Subcutaneous abdominal adipose tissue (tissue), 5 donors: ENCODE results near the gene RXFP2.

Source experiments
- H3K27ac ChIP-seq: one replicate; pipeline ENCODE4 v1.7.0; 2013; ENCODE audit warnings: low read depth, mild to moderate bottlenecking, inconsistent platforms, low read length, moderate library complexity
- H3K27me3 ChIP-seq, 5 donors: one replicate each; pipeline ENCODE4 v1.7.0; 2013; ENCODE audit warnings: low read length in 5 of 5, inconsistent platforms in 1 of 5; ENCODE audit not compliant: control insufficient read depth in 5 of 5, insufficient read depth in 4 of 5
- H3K36me3 ChIP-seq, 5 donors: one replicate each; pipeline ENCODE4 v1.7.0; 2013; ENCODE audit warnings: low read length in 5 of 5; ENCODE audit not compliant: control insufficient read depth in 5 of 5, insufficient read depth in 5 of 5
- H3K4me1 ChIP-seq, 5 donors: one replicate each; pipeline ENCODE4 v1.7.0; 2013; ENCODE audit warnings: low read length in 5 of 5, mild to moderate bottlenecking in 3 of 5, moderate library complexity in 1 of 5; ENCODE audit not compliant: control insufficient read depth in 5 of 5, insufficient read depth in 5 of 5
- H3K4me3 ChIP-seq, 5 donors: one replicate each; pipeline ENCODE4 v1.7.0; 2013; ENCODE audit warnings: low read length in 5 of 5, low read depth in 1 of 5
- H3K9ac ChIP-seq, 5 donors: one replicate each; pipeline ENCODE4 v1.7.0; 2013; ENCODE audit warnings: low read length in 5 of 5, mild to moderate bottlenecking in 4 of 5, moderate library complexity in 3 of 5
- H3K9me3 ChIP-seq, 5 donors: one replicate each; pipeline ENCODE4 v1.7.0; 2013; ENCODE audit warnings: low read length in 5 of 5; ENCODE audit not compliant: control insufficient read depth in 5 of 5
- donor health status: healthy.
- donor health status: healthy.
- donor health status: healthy.
- donor health status: healthy.
- donor health status: healthy.

The RXFP2 gene

DNA sequence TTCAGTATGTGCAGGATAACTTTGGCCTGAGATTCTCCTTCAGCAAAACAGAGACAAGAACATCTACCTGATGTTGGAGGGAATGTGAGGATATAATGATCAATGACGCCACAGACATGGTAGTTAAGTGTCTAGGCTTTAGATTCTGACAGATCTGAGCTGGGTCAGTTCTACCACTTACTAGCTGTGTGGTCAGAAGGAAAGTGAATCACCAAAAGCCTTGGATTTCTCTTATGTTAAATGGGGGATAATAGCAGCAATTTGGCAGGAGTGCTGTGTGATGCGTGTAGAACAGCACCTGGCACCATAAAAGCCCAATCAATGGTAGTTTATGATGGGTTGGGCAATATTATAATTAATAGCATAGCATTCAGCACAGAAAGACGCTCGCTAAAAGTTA lies 41.7 kb downstream of the RXFP2 start:
- Histone ChIP-seq H3K4me1 (peaks cover 0 to 3% (median 0%) of the 10 kb centered on the region in 5 donors), H3K4me3 (no peak overlapping the region), H3K9ac (no peak overlapping the region), H3K27ac (no peak overlapping the region), H3K27me3 (peaks cover 0 to 3% (median 0%) of the 10 kb centered on the region in 5 donors), H3K36me3 (no peaks in the 10 kb centered on the region), H3K9me3 (no peaks in the 10 kb centered on the region)

GRCh38 chr13:31786011-31786410 lies 46.7 kb downstream of the RXFP2 start:
- Histone ChIP-seq H3K36me3 (no peaks in the 10 kb centered on the region), H3K4me1 (no peaks in the 10 kb centered on the region), H3K9ac (no peak overlapping the region), H3K27ac (no peak overlapping the region), H3K9me3 (no peaks in the 10 kb centered on the region), H3K27me3 (peaks cover 0 to under 1% (median 0%) of the 10 kb centered on the region in 5 donors), H3K4me3 (no peak overlapping the region)

GRCh38 chr13:31790992-31791391 lies 51.7 kb downstream of the RXFP2 start:
- no peak overlapping the region for H3K27ac ChIP-seq
- no peaks in the 10 kb centered on the region for H3K9me3 ChIP-seq
- H3K36me3 ChIP-seq = no peaks in the 10 kb centered on the region
- H3K4me3 ChIP-seq = no peak overlapping the region
- no peaks in the 10 kb centered on the region for H3K4me1 ChIP-seq
- H3K9ac ChIP-seq = no peak overlapping the region
- no peaks in the 10 kb centered on the region for H3K27me3 ChIP-seq

GRCh38 chr13:31793246-31793645 lies 53.9 kb downstream of the RXFP2 start:
- Histone ChIP-seq H3K27me3 (no peaks in the 10 kb centered on the region), H3K9me3 (no peaks in the 10 kb centered on the region), H3K4me1 (no peaks in the 10 kb centered on the region), H3K36me3 (no peaks in the 10 kb centered on the region), H3K9ac (no peak overlapping the region), H3K27ac (no peak overlapping the region), H3K4me3 (no peak overlapping the region)

- no peaks in the 10 kb centered on the region for H3K9me3 ChIP-seq
- no peaks in the 10 kb centered on the region for H3K4me1 ChIP-seq
- no peaks in the 10 kb centered on the region for H3K36me3 ChIP-seq
- H3K9ac ChIP-seq = no peak overlapping the region
- no peak overlapping the region for H3K27ac ChIP-seq
- no peak overlapping the region for H3K4me3 ChIP-seq
- H3K27me3 ChIP-seq = no peaks in the 10 kb centered on the region
Observed at GRCh38 chr13:31794452-31794851, 55.1 kb downstream of the RXFP2 start.

GRCh38 chr13:31797154-31797775 lies 57.9 kb downstream of the RXFP2 start:
- Histone ChIP-seq H3K36me3 (no peaks in the 10 kb centered on the region), H3K4me3 (no peak overlapping the region), H3K27ac (no peak overlapping the region), H3K9ac (no peak overlapping the region), H3K4me1 (no peaks in the 10 kb centered on the region), H3K27me3 (no peaks in the 10 kb centered on the region), H3K9me3 (no peaks in the 10 kb centered on the region)

DNA sequence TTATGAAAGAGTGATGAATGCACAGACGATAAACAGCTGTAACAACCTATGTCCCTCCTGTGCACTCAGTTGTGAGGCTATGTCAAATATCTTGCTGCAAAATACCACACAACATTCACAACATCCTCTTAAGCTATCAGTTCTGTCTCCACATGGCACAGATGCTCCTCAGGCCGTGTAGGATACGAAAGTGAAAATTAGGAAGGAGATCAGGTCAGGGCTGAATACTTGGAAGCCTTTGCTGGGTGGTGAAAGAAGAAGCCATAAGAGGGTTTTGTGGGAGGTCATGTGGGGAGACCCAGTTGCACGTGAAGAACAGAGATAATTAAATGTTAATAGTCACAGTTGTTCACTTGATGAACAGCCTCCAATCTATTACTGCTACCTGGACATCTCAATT lies 58.9 kb downstream of the RXFP2 start:
- Histone ChIP-seq H3K27me3 (no peaks in the 10 kb centered on the region), H3K27ac (no peak overlapping the region), H3K9me3 (no peaks in the 10 kb centered on the region), H3K36me3 (no peaks in the 10 kb centered on the region), H3K4me1 (no peaks in the 10 kb centered on the region), H3K9ac (no peak overlapping the region), H3K4me3 (no peak overlapping the region)

DNA sequence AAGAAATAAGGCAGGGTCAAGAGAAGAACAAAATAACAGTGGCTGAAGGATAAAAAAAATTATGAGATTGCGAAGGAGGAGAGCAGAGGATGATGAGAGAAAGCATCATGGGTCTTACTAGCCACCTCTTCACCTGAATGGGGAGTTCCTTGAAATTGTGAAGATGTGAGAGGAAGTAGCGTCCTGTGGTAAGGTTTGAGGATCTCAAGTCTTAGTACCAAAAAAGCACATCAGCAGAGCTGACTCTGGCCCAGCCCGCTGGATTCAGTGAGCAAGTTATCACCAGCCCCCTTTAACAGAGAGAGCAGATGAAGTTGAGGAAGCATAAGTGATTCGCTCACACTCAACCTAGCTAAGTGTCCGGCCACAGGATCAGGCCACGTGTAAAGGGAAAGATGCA lies 61.8 kb downstream of the RXFP2 start:
- no peak overlapping the region for H3K9ac ChIP-seq
- no peak overlapping the region for H3K4me3 ChIP-seq
- no peaks in the 10 kb centered on the region for H3K9me3 ChIP-seq
- no peak overlapping the region for H3K27ac ChIP-seq
- no peaks in the 10 kb centered on the region for H3K4me1 ChIP-seq
- no peaks in the 10 kb centered on the region for H3K27me3 ChIP-seq
- H3K36me3 ChIP-seq = no peaks in the 10 kb centered on the region

GRCh38 chr13:31803311-31803710 lies 64.0 kb downstream of the RXFP2 start:
- Histone ChIP-seq H3K27me3 (no peaks in the 10 kb centered on the region), H3K4me1 (no peaks in the 10 kb centered on the region), H3K36me3 (no peaks in the 10 kb centered on the region), H3K4me3 (no peak overlapping the region), H3K27ac (no peak overlapping the region), H3K9ac (no peak overlapping the region), H3K9me3 (no peaks in the 10 kb centered on the region)

- H3K9ac ChIP-seq = no peak overlapping the region
Observed at GRCh38 chr13:31805841-31806240, 66.5 kb downstream of the RXFP2 start.

More at GRCh38 chr13:31805841-31806240, 66.5 kb downstream of the RXFP2 start:
- Histone ChIP-seq H3K36me3 (no peaks in the 10 kb centered on the region), H3K4me1 (no peaks in the 10 kb centered on the region), H3K4me3 (no peak overlapping the region), H3K9me3 (peaks cover 0 to 6% (median 0%) of the 10 kb centered on the region in 5 donors), H3K27ac (no peak overlapping the region), H3K27me3 (no peaks in the 10 kb centered on the region)
